LNCAP (cell line): ENCODE results near the gene MLST8.

ENCODE experiments used
- TF ChIP-seq, protein P1 (sequence below): fragments of 450-650 bp; IDR thresholded peaks from 2 replicates; pipeline ENCODE4 v1.5.1; 2017; ENCODE audit warnings: mild to moderate bottlenecking

The MLST8 gene

GRCh38 chr16:2199621-2200139 is 5.6 kb upstream of the MLST8 start:
- TF ChIP-seq, protein P1, sequence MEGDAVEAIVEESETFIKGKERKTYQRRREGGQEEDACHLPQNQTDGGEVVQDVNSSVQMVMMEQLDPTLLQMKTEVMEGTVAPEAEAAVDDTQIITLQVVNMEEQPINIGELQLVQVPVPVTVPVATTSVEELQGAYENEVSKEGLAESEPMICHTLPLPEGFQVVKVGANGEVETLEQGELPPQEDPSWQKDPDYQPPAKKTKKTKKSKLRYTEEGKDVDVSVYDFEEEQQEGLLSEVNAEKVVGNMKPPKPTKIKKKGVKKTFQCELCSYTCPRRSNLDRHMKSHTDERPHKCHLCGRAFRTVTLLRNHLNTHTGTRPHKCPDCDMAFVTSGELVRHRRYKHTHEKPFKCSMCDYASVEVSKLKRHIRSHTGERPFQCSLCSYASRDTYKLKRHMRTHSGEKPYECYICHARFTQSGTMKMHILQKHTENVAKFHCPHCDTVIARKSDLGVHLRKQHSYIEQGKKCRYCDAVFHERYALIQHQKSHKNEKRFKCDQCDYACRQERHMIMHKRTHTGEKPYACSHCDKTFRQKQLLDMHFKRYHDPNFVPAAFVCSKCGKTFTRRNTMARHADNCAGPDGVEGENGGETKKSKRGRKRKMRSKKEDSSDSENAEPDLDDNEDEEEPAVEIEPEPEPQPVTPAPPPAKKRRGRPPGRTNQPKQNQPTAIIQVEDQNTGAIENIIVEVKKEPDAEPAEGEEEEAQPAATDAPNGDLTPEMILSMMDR: no peak

DNA sequence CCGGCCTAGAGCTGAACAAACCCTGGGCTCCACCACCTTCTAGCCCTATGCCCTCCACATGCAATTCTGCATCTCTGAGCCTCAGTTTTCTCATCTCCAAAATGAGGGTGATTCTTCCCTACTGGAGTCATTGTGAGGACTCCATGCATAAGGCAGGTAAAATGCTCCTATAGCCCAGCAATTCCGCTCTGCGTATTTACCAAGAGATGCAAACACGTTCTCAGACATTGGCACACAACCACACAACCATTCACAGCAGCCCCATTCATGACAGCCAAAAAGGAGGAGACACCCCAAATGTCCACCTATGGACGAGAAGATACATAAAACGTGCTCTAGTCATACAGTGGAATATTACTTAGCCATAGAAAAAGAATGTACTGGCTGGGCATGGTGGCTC is 4.9 kb upstream of the MLST8 start:
- TF ChIP-seq, protein P1: no peak

DNA sequence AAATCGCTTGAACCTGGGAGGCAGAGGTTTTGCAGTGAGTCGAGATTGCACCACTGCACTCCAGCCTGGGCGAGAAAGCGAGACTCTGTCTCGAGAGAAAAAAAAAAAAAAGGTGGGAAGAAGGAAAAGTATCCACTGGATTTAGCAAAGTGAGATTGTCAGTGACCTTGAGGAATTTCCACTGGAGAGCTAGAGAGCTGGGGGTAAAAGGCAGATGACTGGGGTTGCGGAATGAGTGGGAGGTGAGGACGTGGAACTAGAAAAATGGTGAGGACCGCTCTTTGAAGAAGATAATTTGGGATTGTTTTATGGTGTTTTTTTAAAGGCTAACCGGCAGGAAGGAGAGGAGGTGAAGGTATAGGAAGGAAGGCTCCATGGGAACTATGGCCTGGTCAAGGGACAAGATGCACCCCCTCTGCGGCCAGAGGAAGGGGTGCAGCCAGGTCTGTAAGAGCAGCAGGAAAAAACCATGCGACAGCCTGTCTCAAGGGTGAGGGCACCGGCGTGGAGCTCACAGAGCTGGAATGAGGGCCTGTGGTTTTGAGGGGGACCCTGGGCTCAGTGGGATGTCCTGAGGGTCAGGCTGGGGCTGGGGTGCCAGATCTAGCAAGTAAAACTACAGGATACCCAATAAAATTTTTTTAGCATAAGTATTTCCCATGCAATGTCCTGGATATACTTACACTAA is 694 bp upstream of the MLST8 start:
- TF ChIP-seq, protein P1: no peak

- TF ChIP-seq, protein P1: no peak
Observed at GRCh38 chr16:2205967-2206313, 686 bp downstream of the MLST8 start.

- TF ChIP-seq, protein P1: no peak
Observed at GRCh38 chr16:2206420-2206779, 1.1 kb downstream of the MLST8 start.

- TF ChIP-seq, protein P1: no peak
Observed at GRCh38 chr16:2206780-2207433, 1.7 kb downstream of the MLST8 start.

GRCh38 chr16:2207872-2208271 is 2.6 kb downstream of the MLST8 start:
- TF ChIP-seq, protein P1: no peak
